DMS79 treated with DMSO at 0.1 percent for 48 hours (cell line): Measurements from ENCODE around the gene RABL2B.

Source experiments
- DNase-seq: peaks from one replicate; lab custom pipeline; 2025; lab: John Stamatoyannopoulos, UW

RABL2B gene

DNA sequence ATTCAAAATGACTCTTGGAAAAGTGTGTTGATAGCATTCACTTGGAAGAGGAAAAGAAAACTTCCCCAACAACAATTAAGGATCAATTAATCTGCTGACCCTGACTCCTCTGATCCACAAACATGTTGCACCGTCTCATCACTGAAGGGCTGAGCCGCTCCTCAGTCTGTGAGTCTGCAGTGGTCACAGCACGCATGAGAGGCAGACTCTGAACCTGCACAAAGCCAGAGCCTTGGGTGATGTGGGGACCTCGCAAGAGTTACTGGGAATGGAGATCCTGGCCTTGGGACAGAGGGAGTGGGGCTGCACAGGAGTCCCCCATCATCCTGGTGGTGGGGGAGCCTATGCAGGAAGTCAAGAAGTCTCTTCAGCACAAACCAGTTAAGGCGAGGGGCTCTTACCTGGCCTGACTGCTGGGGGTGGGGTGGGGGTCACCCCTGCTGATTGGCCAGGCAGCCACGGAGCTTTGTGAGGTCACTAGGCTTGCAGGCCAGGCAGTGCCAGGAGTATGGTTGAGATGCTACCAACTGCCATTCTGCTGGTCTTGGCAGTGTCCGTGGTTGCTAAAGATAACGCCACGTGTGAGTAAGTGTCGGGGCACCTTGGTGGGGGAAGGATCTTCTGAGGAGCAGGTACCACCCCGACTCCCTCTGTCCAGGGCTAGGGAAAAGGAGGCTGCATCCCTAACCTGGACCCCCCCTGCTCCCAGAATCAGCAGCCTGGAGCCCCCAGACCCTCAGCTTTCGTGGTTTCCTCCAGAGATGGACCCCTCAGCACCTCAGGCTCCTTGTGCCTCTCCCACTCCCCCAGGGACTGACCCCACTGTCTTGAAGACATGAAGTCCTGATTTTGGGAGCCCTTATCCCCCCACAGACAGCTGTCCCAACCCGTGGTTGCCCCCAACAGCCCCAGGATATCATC, 45.4 kb downstream of the RABL2B start, which contains the start of gene ACR:
TSS of gene ACR (plus strand) at position 477 of the 921 bp plus-strand sequence. CDS start at position 509, 32 bp downstream.
- DNase-seq = no peak

DNA sequence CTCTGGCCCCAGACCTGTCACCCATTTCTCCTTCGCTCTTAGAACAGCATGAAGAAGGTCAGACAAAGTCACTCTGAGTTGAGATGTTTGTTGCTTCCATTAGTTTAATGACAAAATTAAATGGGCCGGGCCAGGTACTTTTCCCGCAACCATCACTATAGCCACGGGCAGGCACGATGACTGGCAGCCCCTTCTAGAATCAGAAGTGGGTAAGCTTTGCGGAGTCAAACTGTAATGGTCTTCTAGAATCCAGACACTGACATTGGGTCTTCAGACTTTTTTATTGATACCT, 47.8 kb downstream of the RABL2B start:
- no peak for DNase-seq

DNA sequence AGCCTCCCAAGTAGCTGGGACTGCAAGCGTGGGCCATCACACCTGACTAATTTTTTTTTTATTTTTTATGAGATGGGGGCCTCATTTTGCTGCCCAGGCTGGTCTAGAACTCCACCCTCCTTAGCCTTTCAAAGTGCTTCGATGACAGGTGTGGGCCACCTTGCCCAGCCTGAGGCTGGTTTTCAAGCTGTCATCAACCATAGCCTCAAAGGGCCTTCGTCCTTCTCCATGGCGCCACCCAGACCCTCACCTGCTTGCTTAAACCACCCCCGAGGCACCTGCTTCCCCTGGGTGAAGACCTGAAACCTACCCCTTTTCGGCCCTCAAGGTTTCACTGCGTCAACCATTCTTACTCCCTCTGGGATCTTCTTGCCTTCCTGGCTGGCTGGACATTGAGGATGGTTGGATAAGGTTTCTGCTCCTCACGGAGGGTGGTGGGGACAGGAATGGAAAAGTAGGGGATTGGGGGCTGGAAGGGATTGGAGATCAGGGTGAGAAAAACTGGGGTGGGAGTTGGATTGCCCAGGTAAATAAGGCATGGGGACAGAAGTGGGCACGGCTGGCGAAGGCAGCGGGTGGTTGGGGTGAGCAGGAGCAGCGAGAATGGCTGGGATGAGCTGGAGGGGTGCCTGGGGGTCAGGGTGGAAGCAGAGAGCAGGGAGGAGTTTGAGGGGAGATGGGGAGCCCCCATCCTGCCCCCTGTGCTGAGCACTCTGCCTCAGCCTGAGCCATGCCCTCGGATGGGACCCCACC, 48.3 kb downstream of the RABL2B start:
- DNase-seq = no peak

DNA sequence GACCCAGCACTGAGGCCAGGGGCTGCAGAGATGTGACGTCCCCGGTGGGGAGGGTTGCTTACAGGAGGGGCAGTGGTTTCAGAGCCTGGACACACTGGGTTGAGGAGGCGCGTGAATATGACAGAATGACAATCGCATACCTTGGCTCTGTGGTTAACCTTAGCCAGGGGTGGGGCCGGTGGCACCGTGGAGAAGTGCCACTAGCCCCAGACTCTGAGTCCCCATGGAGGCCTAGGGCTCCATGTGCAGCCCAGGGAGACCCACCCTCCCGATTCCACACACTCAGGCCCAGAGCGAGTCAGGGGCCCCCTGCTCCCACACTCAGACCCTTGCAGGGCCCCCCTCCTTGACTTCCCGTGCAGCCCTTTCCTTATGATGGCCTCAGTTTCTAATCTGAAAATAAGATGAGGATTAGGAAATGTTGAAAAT, 49.1 kb downstream of the RABL2B start:
- DNase-seq = no peak

DNA sequence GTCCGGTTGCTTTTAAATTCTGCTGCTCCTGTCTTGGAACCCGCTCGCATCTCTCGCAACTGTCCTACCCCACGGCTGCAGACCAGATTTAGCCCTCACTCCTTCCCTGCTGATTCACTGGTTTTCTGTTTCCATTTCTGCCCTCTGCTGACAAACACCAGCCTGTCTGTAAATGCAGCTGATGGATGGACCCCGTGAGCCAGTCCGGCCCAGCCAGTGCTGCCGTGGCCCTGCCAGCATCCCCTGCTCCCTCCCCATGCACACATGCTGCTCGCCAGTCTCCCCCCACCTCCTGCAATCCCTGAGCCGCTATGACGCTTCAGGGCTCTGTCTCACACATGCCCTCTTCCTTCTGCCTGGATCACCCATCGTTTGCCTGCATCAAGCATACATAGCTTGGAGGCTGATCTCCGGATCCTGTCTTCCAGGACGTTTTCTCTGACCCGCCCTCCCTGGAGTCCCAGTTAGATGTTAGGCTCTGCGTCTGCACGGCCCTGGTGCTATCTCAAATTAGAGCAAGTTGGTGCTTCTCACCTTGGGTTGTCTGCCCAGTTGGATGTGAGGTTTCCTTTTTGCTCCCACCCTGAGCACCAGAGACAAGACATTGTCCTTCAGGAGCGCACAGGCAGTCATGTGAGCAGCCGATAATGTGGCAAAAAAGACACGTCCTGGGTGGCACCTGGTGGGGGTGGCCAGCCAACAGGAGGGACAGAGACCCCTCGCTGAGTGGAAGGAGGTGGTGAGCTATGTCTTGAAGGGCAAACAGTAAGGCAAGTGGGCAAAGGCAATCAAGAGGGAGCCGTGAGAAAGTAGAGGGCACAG, 49.7 kb downstream of the RABL2B start:
- no peak for DNase-seq

DNA sequence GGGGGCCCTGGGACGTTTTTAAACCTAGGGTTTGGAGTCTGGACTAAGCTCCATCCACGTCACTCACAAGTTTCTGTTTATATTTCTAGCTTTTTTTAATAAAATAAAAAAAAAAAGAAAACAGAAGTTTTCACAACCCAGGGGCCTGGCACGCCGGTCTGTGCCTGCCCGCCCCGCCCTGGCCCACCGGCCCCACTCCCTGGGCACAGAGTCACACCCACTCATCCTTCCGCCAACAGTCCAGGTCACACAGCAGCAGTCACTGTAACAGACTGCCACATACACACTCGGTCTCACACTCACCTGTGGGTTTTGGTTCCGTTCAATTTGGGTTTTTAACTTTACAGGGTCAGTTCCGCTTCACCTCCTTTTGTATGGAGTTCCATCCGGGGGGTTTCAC, 50.8 kb downstream of the RABL2B start:
- DNase-seq = no peak

DNA sequence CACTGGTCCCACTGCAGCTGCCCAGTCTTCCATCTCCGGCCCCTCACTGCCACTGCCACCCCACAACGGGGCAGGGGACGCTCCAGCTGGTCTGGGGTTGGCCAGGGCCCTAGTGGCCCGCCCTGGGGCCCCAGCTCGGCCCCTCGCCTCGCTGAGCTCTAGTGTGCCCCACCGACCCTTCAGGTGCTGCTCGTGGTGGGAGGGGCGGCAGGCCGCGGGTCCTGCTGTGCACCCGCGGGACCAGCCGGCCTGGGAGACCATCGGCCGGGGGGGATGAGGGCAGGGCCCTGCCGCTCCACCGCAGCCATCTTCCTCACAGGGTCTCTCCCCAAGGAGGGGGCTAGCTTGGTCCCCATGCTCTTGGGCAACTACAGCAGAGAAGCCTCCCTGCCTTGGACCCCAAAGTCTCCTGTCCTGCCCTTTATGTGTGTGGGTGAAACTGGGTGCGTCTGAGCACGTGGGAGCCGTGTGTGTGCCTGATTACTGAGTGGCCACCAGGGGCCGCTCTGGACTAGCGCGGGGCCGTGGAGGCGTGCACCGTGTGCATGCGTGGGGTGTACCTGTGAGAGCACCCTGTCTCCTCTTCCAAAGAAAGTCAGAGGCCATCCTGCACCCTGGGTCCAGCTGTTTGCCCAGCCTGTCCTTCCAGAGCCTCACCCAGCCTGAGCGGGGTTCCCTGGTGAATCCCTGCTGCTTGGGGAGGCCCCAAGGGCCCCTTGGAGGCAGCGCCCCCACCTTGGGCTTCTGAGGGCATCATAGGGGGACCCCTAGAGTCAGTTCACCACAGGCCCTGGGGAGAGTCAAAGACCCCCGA, 51.4 kb downstream of the RABL2B start:
- DNase-seq = no peak

DNA sequence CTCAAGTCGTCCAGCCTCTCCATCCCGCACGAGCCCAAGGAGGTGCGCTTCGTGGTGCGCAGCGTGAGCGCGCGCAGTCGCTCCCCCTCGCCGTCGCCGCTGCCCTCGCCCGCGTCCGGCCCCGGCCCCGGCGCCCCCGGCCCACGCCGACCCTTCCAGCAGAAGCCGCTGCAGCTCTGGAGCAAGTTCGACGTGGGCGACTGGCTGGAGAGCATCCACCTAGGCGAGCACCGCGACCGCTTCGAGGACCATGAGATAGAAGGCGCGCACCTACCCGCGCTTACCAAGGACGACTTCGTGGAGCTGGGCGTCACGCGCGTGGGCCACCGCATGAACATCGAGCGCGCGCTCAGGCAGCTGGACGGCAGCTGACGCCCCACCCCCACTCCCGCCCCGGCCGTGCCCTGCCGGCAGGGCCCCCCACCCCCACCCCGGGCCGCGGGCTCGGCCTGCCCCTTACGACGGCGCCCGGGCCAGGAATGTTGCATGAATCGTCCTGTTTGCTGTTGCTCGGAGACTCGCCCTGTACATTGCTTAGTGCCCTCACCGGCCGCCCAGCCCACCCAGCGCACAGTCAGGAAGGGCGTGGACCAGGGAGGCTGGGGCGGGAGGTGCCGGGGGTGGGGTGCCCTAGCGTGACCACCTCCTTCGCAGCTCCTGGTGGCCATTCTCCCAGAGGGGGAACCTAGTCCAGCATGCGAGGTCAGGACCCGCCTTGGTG, 52.3 kb downstream of the RABL2B start:
- DNase-seq = no peak

DNA sequence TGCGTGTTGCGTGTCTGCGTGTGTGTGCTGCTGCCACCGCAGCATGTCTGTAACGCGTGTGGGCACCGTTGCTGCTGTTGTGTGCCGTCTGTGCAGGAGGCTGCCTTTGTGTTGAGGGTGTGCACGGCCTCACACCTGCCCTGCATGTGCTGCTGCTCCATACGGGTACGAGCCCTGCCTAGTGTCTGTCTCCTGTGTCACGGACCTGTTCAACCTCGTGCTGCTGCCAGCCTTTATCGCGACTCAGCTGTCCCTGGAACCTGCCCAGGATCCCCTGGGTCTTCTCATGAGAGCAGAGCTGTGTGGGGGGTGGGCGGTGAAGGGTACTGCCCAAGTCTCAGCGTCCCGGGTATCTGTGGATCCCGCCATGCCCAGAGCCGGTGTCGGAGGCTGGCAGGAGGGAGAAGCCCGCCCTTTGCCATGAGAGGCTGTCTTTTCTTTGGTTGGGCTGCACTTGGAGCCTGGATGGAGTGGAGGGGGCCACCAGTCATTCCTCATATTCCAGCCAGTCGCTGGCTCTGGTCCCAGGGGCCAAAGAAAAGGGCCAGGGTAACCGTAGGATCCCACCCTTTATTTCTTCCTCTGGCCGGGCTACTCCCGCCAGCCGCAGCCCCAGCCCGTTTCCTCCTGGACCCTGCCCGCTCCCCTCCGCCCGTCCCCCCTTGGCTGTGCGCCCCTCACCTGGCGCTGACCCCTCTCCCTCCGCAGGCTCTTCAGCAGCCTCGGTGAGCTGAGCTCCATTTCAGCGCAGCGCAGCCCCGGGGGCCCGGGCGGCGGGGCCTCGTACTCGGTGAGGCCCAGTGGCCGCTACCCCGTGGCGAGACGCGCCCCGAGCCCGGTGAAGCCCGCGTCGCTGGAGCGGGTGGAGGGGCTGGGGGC, 53.2 kb downstream of the RABL2B start:
- DNase-seq = no peak

DNA sequence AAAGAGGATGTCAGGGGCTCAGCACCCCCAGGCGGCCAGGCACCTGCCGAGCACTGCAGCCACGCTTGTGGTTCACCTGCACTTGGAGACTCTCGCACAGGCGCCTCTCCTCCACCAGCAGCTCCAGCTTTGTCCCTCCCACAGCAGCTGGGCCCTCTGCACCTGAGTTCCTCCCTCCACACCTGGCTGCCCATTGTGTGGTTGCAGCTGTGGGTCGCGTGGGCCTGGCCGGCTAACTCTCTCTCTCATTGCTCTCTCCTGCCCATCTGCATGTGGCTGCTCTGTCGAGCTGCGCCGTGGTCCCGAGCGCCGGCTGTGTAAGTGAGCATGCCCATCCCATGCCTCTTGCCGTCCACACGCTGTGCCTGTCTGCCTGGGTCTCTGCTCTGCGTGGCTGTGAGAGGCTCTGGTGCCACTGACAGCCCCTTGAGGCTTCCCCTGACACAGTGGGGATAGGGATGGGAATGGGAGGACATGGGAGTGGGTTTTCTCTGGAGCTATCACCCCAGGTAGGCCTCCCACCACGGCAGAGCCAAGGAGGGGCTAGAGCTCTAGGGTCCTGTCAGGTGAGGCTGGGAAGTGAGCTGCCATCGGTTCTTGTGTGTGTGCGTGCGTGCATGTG, 53.9 kb downstream of the RABL2B start:
- peak; percentile 50 for DNase-seq

DNA sequence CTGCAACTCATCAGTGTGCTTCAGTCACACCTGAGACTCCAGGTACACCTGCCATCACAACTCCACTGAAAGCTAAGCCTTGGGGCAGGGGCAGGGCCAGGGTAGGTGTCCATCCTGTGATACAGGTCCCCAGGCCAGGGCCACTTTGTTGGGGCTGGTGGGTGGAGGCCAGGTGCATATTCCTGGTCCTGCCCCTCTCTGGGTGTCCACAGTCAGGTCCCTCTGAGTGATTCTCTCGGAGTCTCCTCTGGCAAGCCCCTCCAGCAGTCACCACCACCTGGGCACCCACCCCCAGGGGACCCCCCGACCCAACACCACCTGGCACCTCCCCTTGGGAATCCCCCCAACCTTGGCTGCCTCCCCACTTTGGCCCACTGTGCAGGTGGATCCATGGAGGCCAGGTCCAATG, 54.9 kb downstream of the RABL2B start:
- DNase-seq = no peak

DNA sequence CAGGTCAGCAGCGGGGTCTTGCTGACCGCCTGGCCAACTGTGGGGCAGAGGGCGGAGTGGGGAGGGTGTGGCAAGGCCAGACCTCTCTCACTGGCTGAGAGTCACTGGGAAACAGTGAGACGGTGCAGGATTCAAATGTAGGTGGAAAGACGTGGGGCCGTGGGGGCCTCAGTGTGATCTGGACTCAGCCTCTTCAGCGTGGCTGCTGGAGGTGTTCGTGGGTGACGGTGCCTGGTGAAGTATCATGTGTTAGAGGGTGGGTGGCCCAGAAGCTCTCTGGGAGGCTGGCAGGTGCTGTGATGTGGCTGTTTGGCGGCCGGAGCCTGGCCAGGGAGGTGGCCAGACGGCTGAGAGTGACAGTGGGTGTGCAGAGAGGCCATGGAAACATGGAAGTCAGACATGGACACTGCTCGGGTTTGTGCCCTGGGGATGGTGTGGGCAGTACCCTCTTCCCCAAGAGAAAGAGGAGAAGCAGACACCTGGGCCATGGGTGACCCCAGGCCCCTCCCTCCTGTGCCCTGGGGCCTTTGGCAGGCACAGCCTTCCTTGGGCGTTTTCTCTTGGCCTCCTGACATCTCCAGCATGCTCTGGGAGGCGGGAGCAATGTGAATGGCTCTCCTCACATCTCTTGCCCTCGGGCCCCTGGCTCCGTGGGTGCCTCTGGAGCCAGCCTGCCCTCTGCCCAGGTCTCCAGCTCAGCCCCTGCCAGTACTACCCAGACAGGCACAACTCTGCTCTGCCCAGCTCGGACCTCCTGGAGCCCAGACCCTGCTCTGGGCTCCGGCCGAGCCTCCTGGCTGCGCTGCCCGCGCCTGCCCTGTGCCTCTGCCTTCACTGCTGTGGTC, 55.5 kb downstream of the RABL2B start:
- no peak for DNase-seq

DNA sequence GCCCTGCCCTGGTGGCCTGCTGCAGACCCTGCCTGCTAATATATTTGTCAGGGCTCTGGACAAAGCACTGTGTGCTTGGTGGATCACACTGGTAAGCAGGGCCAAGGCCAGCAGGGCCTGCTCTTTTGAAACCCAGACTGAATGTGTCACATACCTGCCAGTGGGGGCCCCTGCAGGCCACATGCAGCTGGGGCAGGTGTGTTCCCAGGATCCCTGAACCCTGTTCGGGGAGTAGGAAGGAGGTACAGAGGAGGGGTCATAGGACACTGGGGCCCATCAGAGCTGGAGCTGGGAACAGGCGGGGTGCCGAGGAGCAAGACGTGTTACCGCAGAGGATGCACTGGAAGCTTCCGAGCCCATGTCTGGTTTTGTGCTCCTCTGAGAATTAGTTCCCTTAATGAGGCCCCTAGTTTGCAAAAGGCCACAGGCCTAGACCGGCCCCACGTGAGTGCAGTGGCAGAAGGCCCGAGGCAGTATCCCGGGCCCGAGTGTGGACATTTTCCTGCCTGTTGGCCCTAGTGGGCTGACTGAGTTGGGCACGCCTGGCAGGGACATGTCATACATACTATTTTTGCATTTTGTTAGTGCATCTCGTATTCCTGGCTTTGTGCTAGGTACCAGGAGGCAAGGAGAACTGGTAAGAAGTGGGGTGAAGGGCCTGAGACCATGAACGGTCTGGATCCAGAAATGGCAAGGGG, 56.6 kb downstream of the RABL2B start:
- DNase-seq = no peak

DNA sequence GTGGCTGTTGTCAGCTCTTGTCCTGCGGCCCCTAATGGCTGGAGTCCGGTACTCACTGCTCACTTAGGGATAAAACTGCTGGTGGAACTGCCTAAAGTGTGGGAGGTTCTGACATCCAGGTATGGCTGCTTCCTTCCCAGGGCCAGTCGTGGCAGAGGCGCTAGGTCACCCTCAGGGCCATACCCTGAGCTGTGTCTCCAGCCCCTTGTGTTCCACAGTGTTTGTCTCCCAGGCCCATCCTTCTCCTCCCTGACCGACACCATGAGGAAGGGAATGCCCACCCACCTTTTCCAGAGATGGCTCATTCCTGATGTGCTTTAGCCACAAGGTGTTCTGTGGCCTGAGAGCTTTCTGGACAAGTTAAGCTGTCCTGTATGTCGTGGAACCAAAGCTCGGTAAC, 57.8 kb downstream of the RABL2B start:
- DNase-seq = no peak

DNA sequence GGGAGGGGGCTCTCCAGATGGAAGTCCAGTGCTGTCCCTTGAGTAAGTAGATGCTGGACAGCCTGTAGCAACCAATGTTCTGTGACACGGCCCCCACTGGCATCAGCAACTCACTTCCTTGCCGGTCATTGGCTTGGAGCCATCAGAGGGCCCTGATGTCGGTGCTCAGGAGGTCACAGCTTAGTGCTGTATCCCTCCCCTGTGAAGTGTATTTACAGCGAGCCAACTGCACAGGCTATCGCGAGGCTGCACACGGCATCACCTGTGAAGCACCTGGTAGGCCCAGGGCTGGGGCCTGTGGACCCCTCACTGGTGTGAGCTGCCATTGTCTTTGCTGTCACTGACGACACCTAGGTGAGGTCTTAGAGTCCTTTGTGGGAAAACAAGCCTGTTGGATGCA, 58.8 kb downstream of the RABL2B start:
- DNase-seq = peak; percentile 0

DNA sequence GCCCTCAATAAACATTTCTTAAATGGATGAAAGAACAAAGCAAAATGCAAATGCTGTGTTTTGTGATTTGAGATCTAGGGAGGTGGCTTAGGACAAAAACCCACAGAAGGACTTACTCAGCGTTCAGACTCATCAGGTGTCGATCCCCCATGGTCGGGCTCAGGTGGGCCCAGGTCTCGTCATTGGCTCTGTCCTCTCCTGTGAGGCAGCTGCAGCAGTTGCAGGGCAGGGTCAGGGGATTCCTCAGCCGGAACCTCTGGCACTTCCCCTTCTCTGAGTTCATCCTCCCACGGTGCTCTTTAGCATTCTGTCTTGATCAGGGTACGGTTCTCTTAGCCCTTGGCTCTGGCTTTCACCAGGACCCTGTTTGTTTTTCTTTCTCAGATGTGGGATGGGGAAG, 59.4 kb downstream of the RABL2B start:
- no peak for DNase-seq

DNA sequence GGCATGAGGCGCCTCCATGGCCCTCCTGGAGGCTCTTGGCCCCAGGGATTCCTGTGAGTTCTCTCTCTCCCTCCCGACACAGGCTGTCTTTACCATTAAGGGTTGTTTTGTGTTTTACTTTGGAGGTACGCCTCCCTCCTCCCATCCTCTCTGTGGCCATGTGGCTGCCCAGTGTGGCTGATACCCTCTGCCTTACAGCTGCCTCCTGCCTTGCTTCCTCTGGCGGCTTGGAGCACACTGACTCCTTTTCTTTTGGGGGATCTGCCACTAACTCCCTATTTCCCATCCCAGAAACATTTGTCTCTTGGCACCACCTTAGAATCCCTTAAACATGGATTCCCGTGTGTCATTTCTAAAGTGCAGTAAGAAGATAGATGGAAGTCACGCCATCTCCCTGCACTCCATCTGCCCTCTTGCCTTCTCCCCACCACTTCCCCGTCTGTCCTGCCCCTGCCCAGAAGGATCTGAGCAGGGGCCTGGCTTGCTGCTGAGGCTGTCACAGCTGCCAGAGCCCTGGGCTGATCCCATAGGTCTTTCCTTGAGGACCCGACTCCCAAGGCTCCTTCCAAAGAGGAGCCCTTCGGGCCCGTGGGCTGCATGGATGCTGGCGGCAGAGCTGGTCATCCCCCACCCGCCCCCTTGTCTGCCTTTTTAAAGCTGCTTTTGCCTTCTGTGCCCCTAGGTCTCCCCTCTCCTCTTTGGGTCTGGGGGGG, 60.6 kb downstream of the RABL2B start:
- no peak for DNase-seq
